ENCODE measurements around the gene AK5.

GRCh38 chr1:77534456-77534855, 252.6 kb downstream of the AK5 start:
- no peak for TF ChIP-seq CTCF (IDR thresholded peaks at IDR 0.05)
- no peak for TF ChIP-seq POLR2AphosphoS5 (IDR thresholded peaks at IDR 0.05)
- no peak for TF ChIP-seq POLR2A (IDR thresholded peaks at IDR 0.05)

Data from suprapubic skin (tissue), 4 donors.